GM13976 (cell line): ENCODE results near the gene NANS.

Source experiments
- DNase-seq: peaks from one replicate; pipeline ENCODE4 v3.0.0; 2012; ENCODE audit warnings: low spot score
- CTCF ChIP-seq: IDR thresholded peaks from 2 replicates; pipeline ENCODE4 v1.5.1; 2012; ENCODE audit warnings: borderline replicate concordance, mild to moderate bottlenecking; ENCODE audit not compliant: insufficient read depth; ENCODE audit errors: extremely low read depth, missing control alignments, control extremely low read depth
- in situ Hi-C: fragments of 300-500 bp; cut with MboI; formaldehyde crosslinking; loops from one replicate; pipeline ENCODE4 v1.12.0; 2022; ENCODE audit warnings: low sequenced_read_pairs, mixed read lengths, inconsistent platforms; ENCODE audit not compliant: unreplicated experiment

The NANS gene

DNA sequence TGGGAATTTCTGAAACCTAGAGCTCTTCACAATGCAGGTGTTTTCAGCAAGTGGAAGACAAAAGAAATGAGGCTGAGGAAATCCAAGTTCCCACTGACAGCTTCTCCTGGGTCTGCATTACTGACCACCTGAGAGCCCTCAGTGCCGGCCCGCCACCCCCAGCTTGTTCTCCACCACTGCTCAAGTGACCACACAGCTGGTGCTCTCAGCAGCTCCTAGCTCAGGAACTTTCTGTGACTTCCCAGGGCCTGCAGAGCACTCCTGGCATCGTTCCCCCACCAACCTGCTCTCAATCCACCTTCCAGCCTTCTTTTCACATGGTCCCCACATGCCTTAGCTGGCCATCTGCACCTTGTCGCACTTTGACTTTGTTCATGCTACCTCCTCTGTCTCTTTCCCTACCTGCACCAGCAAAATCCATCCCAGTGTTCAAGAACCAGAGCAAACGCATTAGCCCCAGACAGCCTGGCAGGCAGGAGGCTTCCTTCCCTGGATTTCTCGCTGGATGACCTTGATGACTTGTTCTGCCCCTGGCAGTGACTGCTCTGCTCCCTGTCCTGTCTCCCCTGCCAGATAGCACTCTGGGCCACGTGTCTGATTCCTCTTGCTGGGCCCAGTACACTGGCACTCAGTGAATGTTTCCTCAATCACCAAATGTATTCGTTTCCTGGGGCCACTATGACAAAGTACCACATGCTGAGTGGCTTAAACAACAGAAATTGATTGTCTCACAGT, 35.1 kb upstream of the NANS start:
- DNase-seq, result no peak
- in situ Hi-C loops, result no loop called here

GRCh38 chr9:98022447-98022846, 34.1 kb upstream of the NANS start:
- no peak for TF ChIP-seq CTCF
- in situ Hi-C loops, result no loop called here
- DNase-seq, result no peak

More for the DNA sequence above, 35.1 kb upstream of the NANS start:
- TF ChIP-seq CTCF, result no peak

- in situ Hi-C loops, result no loop called here
- no peak for DNase-seq
- TF ChIP-seq CTCF, result no peak
Measured at GRCh38 chr9:98024702-98025101, 31.8 kb upstream of the NANS start.

DNA sequence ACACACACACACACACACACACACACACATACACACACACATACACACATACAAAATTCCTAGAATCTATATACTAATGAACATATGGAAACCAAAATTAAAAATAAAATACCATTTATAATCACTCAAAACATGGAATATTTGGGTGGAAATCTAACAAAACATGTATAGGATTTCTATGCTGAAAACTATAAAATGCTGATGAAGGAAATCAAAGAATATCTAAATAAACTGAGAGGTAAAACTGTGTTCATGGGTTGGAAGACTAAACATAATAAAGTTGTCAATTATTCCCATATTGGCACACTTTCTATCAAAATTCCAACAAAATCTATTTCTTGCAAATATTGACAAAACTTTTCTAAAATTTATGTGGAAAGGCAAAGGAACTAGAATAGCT, 25.4 kb upstream of the NANS start:
- in situ Hi-C loops, result no loop called here
- no peak for DNase-seq
- TF ChIP-seq CTCF, result no peak

GRCh38 chr9:98031935-98032334, 24.6 kb upstream of the NANS start:
- TF ChIP-seq CTCF, result no peak
- in situ Hi-C loops, result no loop called here
- DNase-seq, result no peak

DNA sequence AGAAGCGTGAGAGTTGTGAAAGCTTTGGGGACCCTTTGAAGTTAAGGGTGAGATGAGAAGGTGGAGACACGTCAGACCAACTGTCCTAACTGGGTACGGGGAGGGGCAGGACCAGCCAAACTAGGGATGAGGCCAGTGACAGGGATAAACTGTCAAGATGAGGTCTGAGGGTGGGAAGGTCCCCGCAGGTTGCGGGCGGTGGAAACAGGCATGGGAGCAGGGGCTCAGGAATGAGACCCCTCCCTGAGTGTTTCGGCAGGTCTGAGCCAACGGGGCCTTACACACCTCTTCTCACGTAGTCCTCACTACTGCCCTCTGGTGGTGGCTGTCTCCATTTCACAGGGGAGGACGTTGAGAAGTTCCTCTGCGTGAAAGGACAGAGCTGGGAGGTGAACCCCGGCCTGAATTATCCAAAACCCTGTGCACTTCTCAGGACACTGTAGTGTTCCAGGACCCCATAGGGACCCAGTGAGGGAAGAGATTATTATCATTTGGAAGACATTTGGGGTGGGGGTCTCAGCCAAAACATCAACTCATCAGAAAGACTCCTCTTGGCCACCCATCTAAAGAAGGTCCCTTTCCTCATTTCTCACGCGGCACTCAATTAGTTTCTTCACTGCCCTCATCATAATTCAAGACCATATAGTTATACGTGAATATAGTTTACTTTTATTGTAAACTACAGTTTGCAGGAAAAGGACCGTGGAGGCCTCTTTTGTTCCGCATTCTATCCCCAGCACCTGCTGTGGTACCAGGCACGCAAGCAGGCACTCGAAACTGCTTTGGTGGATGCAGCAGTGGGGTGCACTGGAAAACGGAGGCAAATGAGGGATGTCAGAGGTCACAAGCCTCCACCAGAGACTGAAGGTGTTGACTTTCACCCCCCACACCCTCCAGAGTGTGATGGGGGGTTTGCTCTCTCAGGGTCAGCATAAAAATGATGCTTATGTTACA, 21.7 kb upstream of the NANS start:
- peak; percentile 77 for DNase-seq
- TF ChIP-seq CTCF, result peak; percentile 79
- in situ Hi-C loops, result no loop called here
